ENCODE results near the gene ARSI. TPM values are rescaled to one million over a fixed set of nuclear protein-coding genes. Genes with fewer than 3 reads are reported as not detected.

ARSI gene
- total and polyA plus RNA-seq, 2 donors (not counting 3 experiments of a cell fraction or from before 2014, with no cell fraction given): 0.17 to 0.20 TPM

DNA sequence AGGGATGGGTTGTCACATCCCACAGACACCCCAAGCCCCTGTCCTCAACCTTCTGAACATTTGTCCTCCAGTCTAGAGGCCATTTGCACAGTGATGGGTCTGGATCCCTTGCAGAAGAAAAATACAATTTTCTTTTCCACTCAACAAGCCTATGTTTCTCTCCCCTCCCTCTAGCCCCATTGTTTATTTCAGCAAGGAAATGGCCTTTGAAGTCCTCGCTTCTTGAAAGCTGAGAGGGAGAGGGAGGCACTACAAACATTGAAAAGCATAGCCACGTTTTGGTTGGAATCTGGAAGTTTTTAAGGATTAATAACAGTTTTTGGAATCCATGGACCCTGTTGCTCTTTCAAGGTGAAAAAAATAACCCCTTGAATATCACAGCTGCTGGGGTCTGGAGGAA, 24.0 kb upstream of the ARSI start:
- H3K27ac ChIP-seq (ENCODE audit: insufficient read depth, low read depth, low read length): no peak overlapping the region
- H3K9ac ChIP-seq (replicated peaks; ENCODE audit: extremely low read depth, insufficient read depth, low read length): no peak overlapping the region
- no peak for DNase-seq (ENCODE audit: low read depth, low spot score)
- H3K4me1 ChIP-seq (ENCODE audit: control insufficient read depth, extremely low read depth, insufficient read depth, low read length): peaks cover 4% of the 10 kb centered on the region
- no peaks in the 10 kb centered on the region for H3K9me3 ChIP-seq (replicated peaks; ENCODE audit: control insufficient read depth, insufficient read depth, low read length)
- H3K79me2 ChIP-seq (ENCODE audit: control insufficient read depth, insufficient read depth, low read length): no peaks in the 10 kb centered on the region
- H3K9me1 ChIP-seq (replicated peaks; ENCODE audit: control insufficient read depth, extremely low read depth, insufficient read depth, low read length): no peaks in the 10 kb centered on the region
- H3K4me3 ChIP-seq (replicated peaks in 1 of 3; ENCODE audit: insufficient read depth in 1 of 3, low read depth in 1 of 3, low read length in 3 of 3): no peak overlapping the region
- H3K27me3 ChIP-seq (ENCODE audit: control insufficient read depth in 2 of 2, insufficient read depth in 2 of 2, low read length in 2 of 2): peaks cover 2 to 6% of the 10 kb centered on the region in 2 experiments
- no peaks in the 10 kb centered on the region for H4K20me1 ChIP-seq (replicated peaks; ENCODE audit: control insufficient read depth, extremely low read depth, insufficient read depth, low read length)
- intact Hi-C loops (cut with micrococcal nuclease): no loop called here
- TF ChIP-seq EZH2 (IDR thresholded peaks at IDR 0.05; ENCODE audit: borderline replicate concordance, low read depth, low read length, severe bottlenecking) (no peak), POLR2A (IDR thresholded peaks at IDR 0.05; ENCODE audit: low read depth, low read length) (no peak), GATA2 (IDR thresholded peaks at IDR 0.05; ENCODE audit: insufficient read depth, insufficient read length, low read depth, low read length) (no peak), POLR2AphosphoS5 (IDR thresholded peaks at IDR 0.05; ENCODE audit: insufficient read depth, low read depth, low read length) (no peak), FOS (IDR thresholded peaks at IDR 0.05; ENCODE audit: borderline replicate concordance, insufficient read depth, low read length) (no peak), JUN (IDR thresholded peaks at IDR 0.05; ENCODE audit: borderline replicate concordance, insufficient read depth, insufficient read length, low read depth) (no peak), MYC (IDR thresholded peaks at IDR 0.05; ENCODE audit: low read depth, low read length) (no peak)
- TF ChIP-seq, protein P1, sequence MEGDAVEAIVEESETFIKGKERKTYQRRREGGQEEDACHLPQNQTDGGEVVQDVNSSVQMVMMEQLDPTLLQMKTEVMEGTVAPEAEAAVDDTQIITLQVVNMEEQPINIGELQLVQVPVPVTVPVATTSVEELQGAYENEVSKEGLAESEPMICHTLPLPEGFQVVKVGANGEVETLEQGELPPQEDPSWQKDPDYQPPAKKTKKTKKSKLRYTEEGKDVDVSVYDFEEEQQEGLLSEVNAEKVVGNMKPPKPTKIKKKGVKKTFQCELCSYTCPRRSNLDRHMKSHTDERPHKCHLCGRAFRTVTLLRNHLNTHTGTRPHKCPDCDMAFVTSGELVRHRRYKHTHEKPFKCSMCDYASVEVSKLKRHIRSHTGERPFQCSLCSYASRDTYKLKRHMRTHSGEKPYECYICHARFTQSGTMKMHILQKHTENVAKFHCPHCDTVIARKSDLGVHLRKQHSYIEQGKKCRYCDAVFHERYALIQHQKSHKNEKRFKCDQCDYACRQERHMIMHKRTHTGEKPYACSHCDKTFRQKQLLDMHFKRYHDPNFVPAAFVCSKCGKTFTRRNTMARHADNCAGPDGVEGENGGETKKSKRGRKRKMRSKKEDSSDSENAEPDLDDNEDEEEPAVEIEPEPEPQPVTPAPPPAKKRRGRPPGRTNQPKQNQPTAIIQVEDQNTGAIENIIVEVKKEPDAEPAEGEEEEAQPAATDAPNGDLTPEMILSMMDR (IDR thresholded peaks at IDR 0.05; ENCODE audit: extremely low read depth in 1 of 2, insufficient read depth in 1 of 2, low read depth in 1 of 2, low read length in 2 of 2): no peak
- TF ChIP-seq, protein P2, sequence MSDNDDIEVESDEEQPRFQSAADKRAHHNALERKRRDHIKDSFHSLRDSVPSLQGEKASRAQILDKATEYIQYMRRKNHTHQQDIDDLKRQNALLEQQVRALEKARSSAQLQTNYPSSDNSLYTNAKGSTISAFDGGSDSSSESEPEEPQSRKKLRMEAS (IDR thresholded peaks at IDR 0.05; ENCODE audit: insufficient read depth, insufficient read length): no peak
- no TSS peak for BruUV-seq (replicated peaks)
- dilution Hi-C loops (cut with MboI; ENCODE audit: extremely low pct_ligation_motif_present, low sequenced_read_pairs): no loop called here
- POLR2A ChIA-PET: no interaction called here
- H2AFZ ChIP-seq (ENCODE audit: low read depth, low read length): no peak overlapping the region
- no peak overlapping the region for H3K4me2 ChIP-seq (ENCODE audit: insufficient read depth, low read length)
- H3K36me3 ChIP-seq (ENCODE audit: control insufficient read depth in 2 of 2, extremely low read depth in 1 of 2, insufficient read depth in 2 of 2, low read length in 2 of 2): no peaks in the 10 kb centered on the region
- no peak for FAIRE-seq
- CTCF ChIA-PET: no interaction called here

Measured in endothelial cell of umbilical vein (primary cell).